GM12801 (cell line): ENCODE measurements around the gene HSPA12A.

Experiments
- TF ChIP-seq, protein P1 (sequence below): IDR thresholded peaks from one replicate; pipeline ENCODE4 v1.5.1; 2011; ENCODE audit warnings: control low read depth; ENCODE audit not compliant: insufficient read length; ENCODE audit errors: extremely low read depth

HSPA12A gene

DNA sequence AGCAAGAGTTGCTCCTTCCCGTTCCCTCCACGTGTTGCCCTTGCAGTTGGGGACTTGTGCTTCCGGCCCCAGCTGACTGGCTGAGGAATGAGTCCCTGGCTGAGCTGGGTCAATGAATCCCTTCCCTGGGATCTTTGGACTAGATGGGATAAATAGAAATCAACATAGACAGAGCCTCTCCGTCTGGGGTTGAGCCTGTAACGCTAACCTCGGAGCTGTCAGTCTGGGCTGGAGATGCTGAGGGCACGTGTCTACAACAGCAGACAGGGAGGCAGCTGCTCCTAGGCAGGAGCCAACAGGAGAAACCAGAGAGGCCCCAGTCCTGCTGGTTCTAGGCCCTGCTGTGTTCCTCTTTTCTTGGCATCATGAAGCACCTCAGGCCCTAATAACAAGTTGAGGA, 42.3 kb upstream of the HSPA12A start:
- TF ChIP-seq, protein P1, sequence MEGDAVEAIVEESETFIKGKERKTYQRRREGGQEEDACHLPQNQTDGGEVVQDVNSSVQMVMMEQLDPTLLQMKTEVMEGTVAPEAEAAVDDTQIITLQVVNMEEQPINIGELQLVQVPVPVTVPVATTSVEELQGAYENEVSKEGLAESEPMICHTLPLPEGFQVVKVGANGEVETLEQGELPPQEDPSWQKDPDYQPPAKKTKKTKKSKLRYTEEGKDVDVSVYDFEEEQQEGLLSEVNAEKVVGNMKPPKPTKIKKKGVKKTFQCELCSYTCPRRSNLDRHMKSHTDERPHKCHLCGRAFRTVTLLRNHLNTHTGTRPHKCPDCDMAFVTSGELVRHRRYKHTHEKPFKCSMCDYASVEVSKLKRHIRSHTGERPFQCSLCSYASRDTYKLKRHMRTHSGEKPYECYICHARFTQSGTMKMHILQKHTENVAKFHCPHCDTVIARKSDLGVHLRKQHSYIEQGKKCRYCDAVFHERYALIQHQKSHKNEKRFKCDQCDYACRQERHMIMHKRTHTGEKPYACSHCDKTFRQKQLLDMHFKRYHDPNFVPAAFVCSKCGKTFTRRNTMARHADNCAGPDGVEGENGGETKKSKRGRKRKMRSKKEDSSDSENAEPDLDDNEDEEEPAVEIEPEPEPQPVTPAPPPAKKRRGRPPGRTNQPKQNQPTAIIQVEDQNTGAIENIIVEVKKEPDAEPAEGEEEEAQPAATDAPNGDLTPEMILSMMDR, result no peak

DNA sequence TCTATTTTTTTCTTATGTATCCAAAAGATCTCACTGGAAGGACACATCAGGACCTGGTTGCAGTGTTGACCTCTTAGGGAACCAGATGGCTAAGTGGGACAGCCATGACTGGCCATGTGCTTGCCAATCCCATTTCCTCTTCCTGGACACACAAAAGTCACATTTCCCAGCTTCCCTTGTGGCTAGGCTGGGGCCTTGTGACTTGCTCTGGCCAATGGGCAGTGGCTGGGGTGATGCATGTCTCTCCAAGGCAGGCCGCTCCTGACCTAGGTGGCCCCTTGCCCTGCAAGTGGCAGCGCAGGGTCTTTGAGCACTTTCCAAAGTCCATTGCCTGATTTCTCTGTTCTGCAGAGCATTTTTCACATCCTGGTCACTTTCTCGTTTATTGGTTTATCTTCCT, 41.7 kb upstream of the HSPA12A start:
- TF ChIP-seq, protein P1, result no peak

DNA sequence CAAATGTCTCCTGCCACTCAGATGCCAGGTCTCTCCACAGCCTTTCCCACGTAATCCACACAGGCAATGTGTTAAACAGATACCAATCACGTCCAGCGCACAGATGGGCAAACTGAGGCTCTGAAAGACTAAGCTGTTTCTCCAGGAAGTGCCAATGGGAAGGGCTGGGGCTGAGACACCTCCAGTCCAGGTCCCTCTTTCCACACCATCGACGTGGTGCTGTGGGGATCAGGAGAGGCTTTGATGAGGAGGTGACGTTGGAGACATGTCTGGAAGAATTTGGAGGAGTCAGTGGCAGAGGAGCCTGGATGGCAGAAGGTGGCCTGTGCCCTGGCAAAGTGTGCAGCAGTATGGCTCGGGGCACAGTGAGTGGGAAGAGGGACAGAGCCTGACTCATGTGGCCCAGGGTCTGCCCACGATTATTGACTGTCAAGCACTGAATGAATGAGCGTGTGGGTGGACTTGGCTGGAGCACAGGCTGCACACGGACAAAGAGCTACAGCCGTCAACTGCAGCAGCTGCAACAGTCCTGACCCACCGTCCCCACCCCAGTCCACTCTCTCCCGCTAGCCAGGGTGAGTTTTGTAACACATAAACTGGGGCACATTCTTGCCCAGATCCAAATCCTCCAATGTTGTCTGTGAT, 40.8 kb upstream of the HSPA12A start:
- TF ChIP-seq, protein P1, result no peak

DNA sequence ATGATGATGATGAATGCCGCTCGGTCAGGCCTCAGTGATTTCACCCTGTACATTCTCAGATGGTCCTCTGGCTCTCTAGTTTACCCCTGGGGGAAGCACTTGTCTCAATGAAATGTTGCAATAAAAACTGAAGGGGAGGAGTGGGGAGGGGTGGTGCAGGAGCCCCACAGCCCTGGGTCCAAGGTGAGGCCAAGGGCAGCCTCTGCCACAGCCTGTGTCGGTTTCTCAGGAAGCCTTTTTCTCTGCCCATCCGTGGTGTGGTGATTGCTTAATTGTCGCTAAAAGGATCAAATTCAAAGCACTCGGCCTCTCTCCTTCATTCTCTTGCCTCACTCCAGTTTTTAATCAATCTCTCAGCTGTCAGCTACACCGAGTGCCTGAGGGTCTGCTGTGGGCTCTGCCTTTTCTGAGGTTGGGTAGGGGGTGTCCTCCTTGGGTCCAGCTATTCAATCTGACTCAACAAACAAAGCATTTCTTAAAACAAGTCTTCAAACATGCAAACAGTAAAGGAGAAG, 39.1 kb upstream of the HSPA12A start:
- TF ChIP-seq, protein P1, result no peak

DNA sequence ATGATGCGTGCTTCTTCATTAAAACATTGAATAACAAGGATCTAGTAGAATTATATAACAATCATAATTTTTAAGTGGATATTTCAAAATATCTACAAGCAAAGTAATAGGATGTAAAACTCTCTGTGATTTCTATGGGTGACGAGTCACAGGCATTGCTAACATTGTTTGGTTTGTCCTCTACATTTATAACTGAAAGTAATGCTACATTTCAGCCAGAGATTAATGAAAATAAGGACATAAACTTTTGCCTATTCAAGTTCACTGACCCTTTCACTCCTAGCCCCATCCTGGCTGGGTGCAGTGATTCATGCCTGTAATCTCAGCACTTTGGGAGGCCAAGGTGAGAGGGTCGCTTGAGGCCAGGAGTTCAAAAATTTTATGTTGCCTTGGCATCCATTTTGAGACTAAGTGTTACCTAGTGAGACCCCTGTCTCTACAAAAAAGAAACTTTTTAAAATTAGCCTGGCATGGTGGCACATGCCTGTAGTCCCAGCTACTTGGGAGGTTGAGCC, 38.4 kb upstream of the HSPA12A start:
- TF ChIP-seq, protein P1, result no peak

DNA sequence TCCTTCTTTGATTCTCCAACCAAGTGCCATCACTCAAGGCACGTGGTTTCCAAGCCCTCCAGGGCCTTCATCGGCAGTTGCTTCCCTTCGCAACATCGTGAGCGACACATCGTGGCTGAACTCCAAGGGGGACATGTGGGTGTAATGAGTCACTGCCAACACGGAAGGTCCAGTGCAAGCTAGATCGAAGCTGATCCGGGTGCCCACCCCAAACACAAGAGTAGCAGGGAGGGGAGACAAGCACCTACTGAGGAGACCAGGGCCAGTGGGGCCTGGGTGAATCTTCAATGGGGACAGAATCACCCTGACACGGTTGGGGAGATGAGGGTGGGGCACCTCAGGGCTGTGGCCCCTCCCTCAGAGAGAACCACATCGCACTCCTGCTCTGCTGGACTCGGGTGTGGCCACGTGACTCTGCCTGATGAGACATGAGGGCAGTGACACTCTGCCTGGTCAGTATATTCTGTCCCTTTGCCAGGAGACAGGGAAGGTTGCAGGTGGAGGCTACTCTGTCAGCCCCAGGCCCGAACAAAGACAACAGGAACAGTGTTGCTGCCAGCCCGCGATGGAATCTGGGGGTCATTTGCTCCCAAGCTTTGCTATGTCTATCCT, 36.8 kb upstream of the HSPA12A start:
- TF ChIP-seq, protein P1, result no peak

DNA sequence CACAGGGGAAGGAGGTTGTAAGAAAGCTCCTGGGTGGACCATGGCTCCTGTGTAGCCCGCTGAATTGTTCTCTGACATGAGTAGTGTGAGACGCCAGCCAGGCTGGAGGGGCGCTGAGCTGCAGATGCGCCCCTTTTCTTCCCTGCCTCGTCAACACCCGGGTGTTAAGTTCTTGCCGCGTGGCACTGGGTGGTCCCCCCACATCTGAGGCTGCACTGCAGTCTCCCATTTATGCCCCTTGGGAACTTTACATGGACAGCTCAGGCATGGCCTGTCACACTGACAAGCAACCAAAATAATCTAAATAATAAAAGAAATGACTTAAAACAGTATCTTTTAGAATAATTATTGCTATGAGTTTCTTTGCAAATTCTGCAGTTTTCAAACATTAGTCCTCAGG, 34.6 kb upstream of the HSPA12A start:
- TF ChIP-seq, protein P1, result no peak
